RWPE1 (cell line): ENCODE results near the gene PPRC1.
"Not testable (repeated sequence)": the region's sequence is repeated elsewhere in the genome, so short reads cannot be mapped to it uniquely, and the experiment has no call there.

Experiments
- CTCF ChIA-PET: fragments of 350-600 bp; sonication (Branson Sonifier 250); formaldehyde crosslinking; extraction: SDS; loops from one replicate; lab custom pipeline; 2021; lab: Yijun Ruan, JAX
- POLR2A ChIA-PET: fragments of 400-600 bp; formaldehyde crosslinking; extraction: SDS; loops from one replicate; lab custom pipeline; 2020; ENCODE audit warnings: antibody characterized with exemption; ENCODE audit not compliant: low non-redundant PET; lab: Yijun Ruan, JAX
- DNase-seq: peaks from one replicate; pipeline ENCODE4 v3.0.0; 2012; ENCODE audit warnings: low spot score
- H3K27ac ChIP-seq: fragments of 450-650 bp; 2 replicates; pipeline ENCODE4 v1.5.1; 2017
- CTCF ChIP-seq: fragments of 450-650 bp; conservative IDR thresholded peaks from 2 replicates; pipeline ENCODE4 v1.5.1; 2017; ENCODE audit warnings: low read depth, mild to moderate bottlenecking

Gene PPRC1

GRCh38 chr10:102188298-102188940 lies 55.6 kb downstream of the PPRC1 start:
- DNase-seq: no peak
- ChIA-PET POLR2A (interaction anchor here (0.5 kb wide), 1 partner anchor 31 kb away, joined by 4 read pairs; no protein-coding TSS in a partner anchor), CTCF (interaction anchor here (0.6 to 1.2 kb wide), 3 partner anchors 18 to 161 kb away, joined by 3 to 4 read pairs (median 4); no protein-coding TSS in a partner anchor)
- no peak overlapping the region for H3K27ac ChIP-seq
- TF ChIP-seq CTCF: no peak

- H3K27ac ChIP-seq: not testable (repeated sequence)
- ChIA-PET POLR2A (interaction anchor here (0.5 kb wide), 1 partner anchor 30 kb away, joined by 4 read pairs; no protein-coding TSS in a partner anchor), CTCF (interaction anchor here (0.6 to 0.7 kb wide), 3 partner anchors 315 to 703 kb away, joined by 3 to 6 read pairs (median 5); no protein-coding TSS in a partner anchor)
These were observed 56.4 kb downstream of the PPRC1 start for GRCh38 chr10:102188941-102189898.

GRCh38 chr10:102191956-102192355 lies 59.1 kb downstream of the PPRC1 start:
- POLR2A ChIA-PET: no interaction called here
- no peak for TF ChIP-seq CTCF
- H3K27ac ChIP-seq: no peak overlapping the region
- CTCF ChIA-PET: no interaction called here
- no peak for DNase-seq

More at GRCh38 chr10:102188941-102189898, 56.4 kb downstream of the PPRC1 start:
- DNase-seq: not testable (repeated sequence)

GRCh38 chr10:102195296-102195870 lies 62.5 kb downstream of the PPRC1 start:
- H3K27ac ChIP-seq: no peak overlapping the region
- no peak for TF ChIP-seq CTCF
- CTCF ChIA-PET: no interaction called here
- POLR2A ChIA-PET: no interaction called here
- no peak for DNase-seq

GRCh38 chr10:102196893-102197292 lies 64.1 kb downstream of the PPRC1 start:
- TF ChIP-seq CTCF: no peak
- ChIA-PET POLR2A (no interaction called here), CTCF (no interaction called here)
- no peak overlapping the region for H3K27ac ChIP-seq
- no peak for DNase-seq

- ChIA-PET CTCF (no interaction called here), POLR2A (no interaction called here)
- H3K27ac ChIP-seq: no peak overlapping the region
- no peak for DNase-seq
- TF ChIP-seq CTCF: no peak
These were observed 65.2 kb downstream of the PPRC1 start for GRCh38 chr10:102198027-102198426.
